A673 (cell line): ENCODE results near the gene MED12L. TPM values are rescaled to one million over a fixed set of nuclear protein-coding genes. Genes with fewer than 3 reads are reported as not detected.

Source experiments
- BruUV-seq: library from RNA; stranded (reverse); fragments of 400-500 nt; replicated peaks from 2 replicates; lab custom pipeline; 2021; lab: Mats Ljungman, UMichigan
- CTCF ChIA-PET: fragments of 300-600 bp; sonication (Branson Sonifier 250); formaldehyde crosslinking; loops from one replicate; lab custom pipeline; 2022; ENCODE audit warnings: antibody characterized with exemption; lab: Charles Lee
- POLR2A ChIA-PET: fragments of 300-600 bp; sonication (Branson Sonifier 250); formaldehyde crosslinking; loops from one replicate; lab custom pipeline; 2022; ENCODE audit warnings: antibody characterized with exemption; ENCODE audit not compliant: low non-redundant PET; lab: Charles Lee
- DNase-seq: peaks from one replicate; pipeline ENCODE4 v3.0.0-alpha.2; 2015; ENCODE audit warnings: low spot score
- H3K27ac ChIP-seq: fragments of 200-600 bp; sonication (generic); 2 replicates; pipeline ENCODE4 v1.5.1; 2016; ENCODE audit warnings: mixed run types, low read depth, mild to moderate bottlenecking, mixed read lengths, antibody characterized with exemption, low read length; ENCODE audit not compliant: poor library complexity, severe bottlenecking
- H3K27me3 ChIP-seq: fragments of 200-600 bp; sonication (generic); replicated peaks from 2 replicates; pipeline ENCODE4 v1.6.1; 2017; ENCODE audit warnings: mixed run types, low read depth, mild to moderate bottlenecking, mixed read lengths, antibody characterized with exemption, low read length; ENCODE audit not compliant: insufficient read depth, poor library complexity
- H3K36me3 ChIP-seq: fragments of 200-600 bp; sonication (generic); 2 replicates; pipeline ENCODE4 v1.6.1; 2016; ENCODE audit warnings: mixed run types, mild to moderate bottlenecking, mixed read lengths, antibody characterized with exemption, low read length; ENCODE audit not compliant: insufficient read depth, poor library complexity, severe bottlenecking
- H3K4me1 ChIP-seq: fragments of 200-600 bp; sonication (generic); 2 replicates; pipeline ENCODE4 v1.6.1; 2017; ENCODE audit warnings: mixed run types, mild to moderate bottlenecking, mixed read lengths, antibody characterized with exemption, low read length; ENCODE audit not compliant: insufficient read depth, poor library complexity, severe bottlenecking
- H3K4me3 ChIP-seq: fragments of 200-600 bp; sonication (generic); 2 replicates; pipeline ENCODE4 v1.5.1; 2016; ENCODE audit warnings: low read depth, mixed run types, mild to moderate bottlenecking, mixed read lengths, low read length; ENCODE audit not compliant: poor library complexity, severe bottlenecking
- H3K9me3 ChIP-seq: fragments of 200-600 bp; sonication (generic); 2 replicates; pipeline ENCODE4 v1.6.1; 2016; ENCODE audit warnings: mixed run types, low read depth, mild to moderate bottlenecking, mixed read lengths, antibody characterized with exemption, low read length; ENCODE audit not compliant: poor library complexity, severe bottlenecking
- CTCF ChIP-seq: fragments of 300-800, 200-600 bp; sonication (generic); conservative IDR thresholded peaks from 2 replicates; pipeline ENCODE4 v1.5.1; 2017; ENCODE audit warnings: low read depth, mild to moderate bottlenecking, antibody characterized with exemption, low read length, moderate library complexity, mixed read lengths
- EZH2 ChIP-seq: fragments of 200-600 bp; sonication (generic); IDR thresholded peaks from 2 replicates; pipeline ENCODE4 v1.6.1; 2017; ENCODE audit warnings: borderline replicate concordance, low read depth, mild to moderate bottlenecking, mixed read lengths, antibody characterized with exemption, low read length; ENCODE audit not compliant: poor library complexity, severe bottlenecking
- intact Hi-C: fragments of 100-400 bp; cut with micrococcal nuclease; formaldehyde crosslinking; loops from one replicate; pipeline ENCODE4 v1.10.0; 2022; ENCODE audit not compliant: unreplicated experiment
- total RNA-seq: library from RNA; stranded (reverse); gene quantifications from 2 replicates; pipeline ENCODE4 v1.2.3, GENCODE V29; 2021

MED12L gene
- total RNA-seq, 1 experiment from 2014 or later, result 0.71 TPM

GRCh38 chr3:151403246-151403645 lies 317.8 kb downstream of the MED12L start:
- no TSS peak for BruUV-seq
- Histone ChIP-seq H3K9me3 (no peaks in the 10 kb centered on the region), H3K27me3 (no peaks in the 10 kb centered on the region), H3K4me1 (no peaks in the 10 kb centered on the region), H3K36me3 (no peaks in the 10 kb centered on the region), H3K4me3 (no peak overlapping the region), H3K27ac (no peak overlapping the region)
- CTCF ChIA-PET, result no interaction called here
- DNase-seq, result no peak
- POLR2A ChIA-PET, result no interaction called here
- intact Hi-C loops, result no loop called here
- TF ChIP-seq EZH2 (no peak), CTCF (no peak)

GRCh38 chr3:151404316-151404715 lies 318.9 kb downstream of the MED12L start:
- intact Hi-C loops, result no loop called here
- ChIA-PET POLR2A (no interaction called here), CTCF (no interaction called here)
- no peak for DNase-seq
- Histone ChIP-seq H3K36me3 (no peaks in the 10 kb centered on the region), H3K27ac (no peak overlapping the region), H3K4me3 (no peak overlapping the region), H3K4me1 (no peaks in the 10 kb centered on the region), H3K27me3 (no peaks in the 10 kb centered on the region), H3K9me3 (no peaks in the 10 kb centered on the region)
- BruUV-seq, result no TSS peak
- TF ChIP-seq CTCF (no peak), EZH2 (no peak)

GRCh38 chr3:151407928-151408327 lies 322.5 kb downstream of the MED12L start:
- no peak for TF ChIP-seq EZH2
- no peak for TF ChIP-seq CTCF
- BruUV-seq, result no TSS peak
- H3K27ac ChIP-seq, result no peak overlapping the region
- no peaks in the 10 kb centered on the region for H3K36me3 ChIP-seq
- H3K9me3 ChIP-seq, result no peaks in the 10 kb centered on the region
- no peak overlapping the region for H3K4me3 ChIP-seq
- DNase-seq, result no peak
- H3K27me3 ChIP-seq, result no peaks in the 10 kb centered on the region
- CTCF ChIA-PET, result no interaction called here
- intact Hi-C loops, result no loop called here
- POLR2A ChIA-PET, result no interaction called here
- no peaks in the 10 kb centered on the region for H3K4me1 ChIP-seq
